Measurements from ENCODE around the gene GBP7.

The GBP7 gene

DNA sequence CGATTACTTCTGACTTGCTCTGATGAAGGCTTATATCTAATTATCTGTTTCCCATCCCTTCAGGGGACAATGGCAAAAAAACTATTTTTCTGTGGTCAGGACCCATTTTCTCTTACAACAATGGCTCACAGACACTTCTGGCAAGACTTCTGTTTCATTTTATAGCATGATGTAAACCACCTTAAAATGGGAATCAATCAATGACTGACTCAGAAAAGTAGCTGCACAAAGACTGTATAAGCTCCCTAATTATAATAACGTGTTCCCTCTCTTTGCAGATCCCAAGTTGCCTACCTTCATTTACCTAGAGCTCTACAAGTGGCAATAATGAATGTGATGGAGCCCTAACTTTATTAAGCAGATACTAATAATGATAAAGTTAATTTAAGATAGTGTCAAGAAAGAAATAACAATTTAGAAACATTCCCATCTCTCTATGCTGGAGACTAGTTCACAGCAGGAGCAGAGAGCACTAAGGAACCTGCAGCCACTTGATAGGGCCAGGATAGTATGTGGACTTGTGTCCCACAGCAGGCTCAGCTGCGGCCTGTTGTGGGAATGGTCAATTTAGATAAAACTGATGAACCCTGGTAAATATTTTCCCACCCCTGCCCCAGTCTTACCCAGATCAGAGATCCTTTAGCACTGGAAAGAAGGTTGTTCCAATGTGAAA lies 50.4 kb downstream of the GBP7 start:
- Histone ChIP-seq H3K79me2 (ENCODE audit: insufficient read depth, low read length) (no peaks in the 10 kb centered on the region), H2AFZ (ENCODE audit: low read depth, low read length) (peak overlapping the region; percentile 54; the same call in 1 of the 2 replicates), H3K9ac (ENCODE audit: low read depth, low read length) (peak overlapping the region; percentile 22), H3K9me3 (ENCODE audit: insufficient read depth, low read length, severe bottlenecking) (no peaks in the 10 kb centered on the region), H3K36me3 (ENCODE audit: insufficient read depth, low read length) (no peaks in the 10 kb centered on the region), H3K27ac (ENCODE audit: low read length) (peak overlapping the region; percentile 72), H3K27me3 (ENCODE audit: insufficient read depth, low read length, poor library complexity) (no peaks in the 10 kb centered on the region), H3K4me1 (ENCODE audit: insufficient read depth, low read length) (peaks cover 50% of the 10 kb centered on the region), H3K4me3 (ENCODE audit: low read depth in 1 of 2, low read length in 2 of 2) (peak overlapping the region in 1 of 2 experiments; percentile 37; a peak in 2 of 4 replicates), H4K20me1 (ENCODE audit: insufficient read depth, low read length) (no peaks in the 10 kb centered on the region), H3K4me2 (ENCODE audit: insufficient read depth, low read length) (peak overlapping the region; percentile 46)
- peak; percentile 4; the same call in 1 of the 3 replicates for ATAC-seq (ENCODE audit: insufficient read depth, low read depth)
- TF ChIP-seq EZH2 (IDR thresholded peaks at IDR 0.05; ENCODE audit: borderline replicate concordance, low read depth, low read length, severe bottlenecking) = no peak
- TF ChIP-seq, protein P1, sequence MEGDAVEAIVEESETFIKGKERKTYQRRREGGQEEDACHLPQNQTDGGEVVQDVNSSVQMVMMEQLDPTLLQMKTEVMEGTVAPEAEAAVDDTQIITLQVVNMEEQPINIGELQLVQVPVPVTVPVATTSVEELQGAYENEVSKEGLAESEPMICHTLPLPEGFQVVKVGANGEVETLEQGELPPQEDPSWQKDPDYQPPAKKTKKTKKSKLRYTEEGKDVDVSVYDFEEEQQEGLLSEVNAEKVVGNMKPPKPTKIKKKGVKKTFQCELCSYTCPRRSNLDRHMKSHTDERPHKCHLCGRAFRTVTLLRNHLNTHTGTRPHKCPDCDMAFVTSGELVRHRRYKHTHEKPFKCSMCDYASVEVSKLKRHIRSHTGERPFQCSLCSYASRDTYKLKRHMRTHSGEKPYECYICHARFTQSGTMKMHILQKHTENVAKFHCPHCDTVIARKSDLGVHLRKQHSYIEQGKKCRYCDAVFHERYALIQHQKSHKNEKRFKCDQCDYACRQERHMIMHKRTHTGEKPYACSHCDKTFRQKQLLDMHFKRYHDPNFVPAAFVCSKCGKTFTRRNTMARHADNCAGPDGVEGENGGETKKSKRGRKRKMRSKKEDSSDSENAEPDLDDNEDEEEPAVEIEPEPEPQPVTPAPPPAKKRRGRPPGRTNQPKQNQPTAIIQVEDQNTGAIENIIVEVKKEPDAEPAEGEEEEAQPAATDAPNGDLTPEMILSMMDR (IDR thresholded peaks at IDR 0.05; ENCODE audit: borderline replicate concordance, extremely low read depth, low read length, poor library complexity, severe bottlenecking) = no peak
- DNase-seq = no peak

DNA sequence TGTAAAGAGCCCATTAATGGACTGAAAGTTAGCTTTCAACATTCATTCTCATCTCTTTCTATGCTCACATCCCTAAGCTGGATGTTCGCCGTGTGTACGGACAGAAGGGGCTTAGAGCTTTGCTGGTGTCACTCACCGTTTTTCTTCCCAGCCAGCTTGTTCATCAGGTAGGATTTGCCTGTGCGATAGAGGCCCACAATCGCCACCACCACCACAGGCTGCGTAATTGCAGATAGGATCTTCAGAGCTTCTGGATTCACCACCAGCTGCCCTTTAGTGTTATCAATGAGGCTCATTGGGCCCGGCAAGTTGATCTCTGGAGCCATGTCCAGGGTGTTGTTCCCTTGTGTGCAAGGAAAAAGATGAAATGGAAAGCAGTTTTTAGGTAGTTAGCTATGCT lies 54.2 kb downstream of the GBP7 start:
- Histone ChIP-seq H3K4me2 (ENCODE audit: insufficient read depth, low read length) (no peak overlapping the region), H3K9me3 (ENCODE audit: insufficient read depth, low read length, severe bottlenecking) (no peaks in the 10 kb centered on the region), H3K4me3 (ENCODE audit: low read depth in 1 of 2, low read length in 2 of 2) (no peak overlapping the region), H3K9ac (ENCODE audit: low read depth, low read length) (no peak overlapping the region), H3K36me3 (ENCODE audit: insufficient read depth, low read length) (no peaks in the 10 kb centered on the region), H3K27me3 (ENCODE audit: insufficient read depth, low read length, poor library complexity) (no peaks in the 10 kb centered on the region), H3K27ac (ENCODE audit: low read length) (no peak overlapping the region), H3K79me2 (ENCODE audit: insufficient read depth, low read length) (no peaks in the 10 kb centered on the region), H3K4me1 (ENCODE audit: insufficient read depth, low read length) (peaks cover 18% of the 10 kb centered on the region), H4K20me1 (ENCODE audit: insufficient read depth, low read length) (no peaks in the 10 kb centered on the region), H2AFZ (ENCODE audit: low read depth, low read length) (no peak overlapping the region)
- DNase-seq (no peak), ATAC-seq (ENCODE audit: insufficient read depth, low read depth) (no peak)
- TF ChIP-seq, protein P1 (IDR thresholded peaks at IDR 0.05; ENCODE audit: borderline replicate concordance, extremely low read depth, low read length, poor library complexity, severe bottlenecking) = no peak
- no peak for TF ChIP-seq EZH2 (IDR thresholded peaks at IDR 0.05; ENCODE audit: borderline replicate concordance, low read depth, low read length, severe bottlenecking)

DNA sequence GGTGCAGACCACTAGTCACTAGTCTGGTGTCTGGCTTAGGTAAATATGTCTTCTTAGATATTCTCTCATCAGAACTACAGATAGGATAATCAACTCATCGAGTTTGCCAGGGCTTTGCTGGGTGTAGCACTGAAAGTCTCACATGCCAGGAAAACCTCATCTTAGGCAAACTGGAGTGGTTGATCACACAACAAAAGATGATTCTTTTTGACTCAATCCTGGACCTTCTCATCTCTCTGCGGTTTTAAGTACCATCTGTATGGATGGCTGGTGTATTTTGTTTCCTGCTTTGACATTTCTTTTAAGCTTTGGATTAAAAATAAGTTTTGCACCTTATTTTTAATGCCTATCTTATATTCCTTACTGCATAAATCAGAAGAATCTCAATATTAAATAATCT lies 61.1 kb downstream of the GBP7 start:
- no peak overlapping the region for H3K9ac ChIP-seq (ENCODE audit: low read depth, low read length)
- H3K27me3 ChIP-seq (ENCODE audit: insufficient read depth, low read length, poor library complexity) = no peaks in the 10 kb centered on the region
- H3K9me3 ChIP-seq (ENCODE audit: insufficient read depth, low read length, severe bottlenecking) = no peaks in the 10 kb centered on the region
- H3K4me2 ChIP-seq (ENCODE audit: insufficient read depth, low read length) = no peak overlapping the region
- H2AFZ ChIP-seq (ENCODE audit: low read depth, low read length) = no peak overlapping the region
- H3K4me3 ChIP-seq (ENCODE audit: low read depth in 1 of 2, low read length in 2 of 2) = no peak overlapping the region
- ATAC-seq (ENCODE audit: insufficient read depth, low read depth) = peak; percentile 68; the same call in 2 of the 3 replicates
- TF ChIP-seq, protein P1 (IDR thresholded peaks at IDR 0.05; ENCODE audit: borderline replicate concordance, extremely low read depth, low read length, poor library complexity, severe bottlenecking) = no peak
- no peak for TF ChIP-seq EZH2 (IDR thresholded peaks at IDR 0.05; ENCODE audit: borderline replicate concordance, low read depth, low read length, severe bottlenecking)
- H3K36me3 ChIP-seq (ENCODE audit: insufficient read depth, low read length) = no peaks in the 10 kb centered on the region
- H3K4me1 ChIP-seq (ENCODE audit: insufficient read depth, low read length) = no peaks in the 10 kb centered on the region
- no peak overlapping the region for H3K27ac ChIP-seq (ENCODE audit: low read length)
- no peaks in the 10 kb centered on the region for H3K79me2 ChIP-seq (ENCODE audit: insufficient read depth, low read length)
- no peak for DNase-seq
- no peaks in the 10 kb centered on the region for H4K20me1 ChIP-seq (ENCODE audit: insufficient read depth, low read length)

Data from DND-41 (cell line).